ENCODE results near the gene RAD51B.

GRCh38 chr14:68395604-68396003 lies 576.0 kb downstream of the RAD51B start:
- TF ChIP-seq CTCF (IDR thresholded peaks at IDR 0.05) (no peak), POLR2A (IDR thresholded peaks at IDR 0.05) (no peak), POLR2AphosphoS5 (IDR thresholded peaks at IDR 0.05) (peak in 1 of 3 donors; percentile 37)
